Omental fat pad (tissue), 4 donors: ENCODE data around the gene FLNC. TPM values are rescaled to one million over a fixed set of nuclear protein-coding genes. Genes with fewer than 3 reads are reported as not detected.

ENCODE experiments used
- ATAC-seq: fragments of 150-250 bp; one replicate; pipeline ENCODE4 v1.9.1; 2016; ENCODE audit warnings: mild to moderate bottlenecking, moderate library complexity; ENCODE audit not compliant: low FRiP score
- DNase-seq: peaks from one replicate; pipeline ENCODE4 v3.0.0-alpha.2; 2019; ENCODE audit warnings: low spot score
- total RNA-seq, 4 donors: library from RNA; depleted of rRNA; stranded (reverse); fragments of >200 nt; gene quantifications; one replicate each; pipeline ENCODE4 v1.1.0, GENCODE V29; 2016
- TF ChIP-seq, protein P1 (sequence below), 3 donors: fragments of 450-650 bp; IDR thresholded peaks; one replicate each; pipeline ENCODE4 v1.5.1; 2016 to 2017; ENCODE audit warnings: antibody characterized with exemption in 3 of 3, mild to moderate bottlenecking in 3 of 3, moderate library complexity in 2 of 3

The FLNC gene, protein sequence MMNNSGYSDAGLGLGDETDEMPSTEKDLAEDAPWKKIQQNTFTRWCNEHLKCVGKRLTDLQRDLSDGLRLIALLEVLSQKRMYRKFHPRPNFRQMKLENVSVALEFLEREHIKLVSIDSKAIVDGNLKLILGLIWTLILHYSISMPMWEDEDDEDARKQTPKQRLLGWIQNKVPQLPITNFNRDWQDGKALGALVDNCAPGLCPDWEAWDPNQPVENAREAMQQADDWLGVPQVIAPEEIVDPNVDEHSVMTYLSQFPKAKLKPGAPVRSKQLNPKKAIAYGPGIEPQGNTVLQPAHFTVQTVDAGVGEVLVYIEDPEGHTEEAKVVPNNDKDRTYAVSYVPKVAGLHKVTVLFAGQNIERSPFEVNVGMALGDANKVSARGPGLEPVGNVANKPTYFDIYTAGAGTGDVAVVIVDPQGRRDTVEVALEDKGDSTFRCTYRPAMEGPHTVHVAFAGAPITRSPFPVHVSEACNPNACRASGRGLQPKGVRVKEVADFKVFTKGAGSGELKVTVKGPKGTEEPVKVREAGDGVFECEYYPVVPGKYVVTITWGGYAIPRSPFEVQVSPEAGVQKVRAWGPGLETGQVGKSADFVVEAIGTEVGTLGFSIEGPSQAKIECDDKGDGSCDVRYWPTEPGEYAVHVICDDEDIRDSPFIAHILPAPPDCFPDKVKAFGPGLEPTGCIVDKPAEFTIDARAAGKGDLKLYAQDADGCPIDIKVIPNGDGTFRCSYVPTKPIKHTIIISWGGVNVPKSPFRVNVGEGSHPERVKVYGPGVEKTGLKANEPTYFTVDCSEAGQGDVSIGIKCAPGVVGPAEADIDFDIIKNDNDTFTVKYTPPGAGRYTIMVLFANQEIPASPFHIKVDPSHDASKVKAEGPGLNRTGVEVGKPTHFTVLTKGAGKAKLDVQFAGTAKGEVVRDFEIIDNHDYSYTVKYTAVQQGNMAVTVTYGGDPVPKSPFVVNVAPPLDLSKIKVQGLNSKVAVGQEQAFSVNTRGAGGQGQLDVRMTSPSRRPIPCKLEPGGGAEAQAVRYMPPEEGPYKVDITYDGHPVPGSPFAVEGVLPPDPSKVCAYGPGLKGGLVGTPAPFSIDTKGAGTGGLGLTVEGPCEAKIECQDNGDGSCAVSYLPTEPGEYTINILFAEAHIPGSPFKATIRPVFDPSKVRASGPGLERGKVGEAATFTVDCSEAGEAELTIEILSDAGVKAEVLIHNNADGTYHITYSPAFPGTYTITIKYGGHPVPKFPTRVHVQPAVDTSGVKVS (N-terminal part only)
- total RNA-seq: 100 to 1,000 TPM in 1 of 4 donors, 10 to 100 TPM in 2, 1 to 10 TPM in 1; 7.7 to 140 (median 25.5) TPM

DNA sequence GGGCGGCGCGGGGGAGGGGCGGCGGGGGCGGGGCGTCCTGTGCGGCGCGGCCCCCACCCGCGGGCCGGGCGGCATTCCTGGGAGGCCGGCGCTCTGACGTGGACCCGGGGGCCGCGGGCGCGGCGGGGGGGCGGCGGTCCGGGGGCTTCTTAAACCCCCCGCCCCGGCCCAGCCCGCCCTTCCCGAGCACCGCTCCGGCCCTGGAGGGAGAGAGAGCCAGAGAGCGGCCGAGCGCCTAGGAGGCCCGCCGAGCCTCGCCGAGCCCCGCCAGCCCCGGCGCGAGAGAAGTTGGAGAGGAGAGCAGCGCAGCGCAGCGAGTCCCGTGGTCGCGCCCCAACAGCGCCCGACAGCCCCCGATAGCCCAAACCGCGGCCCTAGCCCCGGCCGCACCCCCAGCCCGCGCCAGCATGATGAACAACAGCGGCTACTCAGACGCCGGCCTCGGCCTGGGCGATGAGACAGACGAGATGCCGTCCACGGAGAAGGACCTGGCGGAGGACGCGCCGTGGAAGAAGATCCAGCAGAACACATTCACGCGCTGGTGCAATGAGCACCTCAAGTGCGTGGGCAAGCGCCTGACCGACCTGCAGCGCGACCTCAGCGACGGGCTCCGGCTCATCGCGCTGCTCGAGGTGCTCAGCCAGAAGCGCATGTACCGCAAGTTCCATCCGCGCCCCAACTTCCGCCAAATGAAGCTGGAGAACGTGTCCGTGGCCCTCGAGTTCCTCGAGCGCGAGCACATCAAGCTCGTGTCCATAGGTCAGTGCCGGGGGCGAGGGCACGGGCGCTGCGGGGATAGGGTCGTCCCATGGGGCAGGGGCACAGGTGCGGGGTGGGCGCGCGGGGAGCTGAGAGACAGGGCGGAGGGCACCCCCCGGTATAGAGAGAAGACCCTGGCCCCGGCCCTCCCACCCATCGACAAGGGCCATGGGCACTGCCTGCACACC lies at the start of gene FLNC:
TSS of gene FLNC (plus strand) at position 176 of the 947 bp plus-strand sequence. CDS start at position 408, 232 bp downstream.
- DNase-seq (no peak), ATAC-seq (peak; percentile 25)
- TF ChIP-seq, protein P1, sequence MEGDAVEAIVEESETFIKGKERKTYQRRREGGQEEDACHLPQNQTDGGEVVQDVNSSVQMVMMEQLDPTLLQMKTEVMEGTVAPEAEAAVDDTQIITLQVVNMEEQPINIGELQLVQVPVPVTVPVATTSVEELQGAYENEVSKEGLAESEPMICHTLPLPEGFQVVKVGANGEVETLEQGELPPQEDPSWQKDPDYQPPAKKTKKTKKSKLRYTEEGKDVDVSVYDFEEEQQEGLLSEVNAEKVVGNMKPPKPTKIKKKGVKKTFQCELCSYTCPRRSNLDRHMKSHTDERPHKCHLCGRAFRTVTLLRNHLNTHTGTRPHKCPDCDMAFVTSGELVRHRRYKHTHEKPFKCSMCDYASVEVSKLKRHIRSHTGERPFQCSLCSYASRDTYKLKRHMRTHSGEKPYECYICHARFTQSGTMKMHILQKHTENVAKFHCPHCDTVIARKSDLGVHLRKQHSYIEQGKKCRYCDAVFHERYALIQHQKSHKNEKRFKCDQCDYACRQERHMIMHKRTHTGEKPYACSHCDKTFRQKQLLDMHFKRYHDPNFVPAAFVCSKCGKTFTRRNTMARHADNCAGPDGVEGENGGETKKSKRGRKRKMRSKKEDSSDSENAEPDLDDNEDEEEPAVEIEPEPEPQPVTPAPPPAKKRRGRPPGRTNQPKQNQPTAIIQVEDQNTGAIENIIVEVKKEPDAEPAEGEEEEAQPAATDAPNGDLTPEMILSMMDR (IDR thresholded peaks at IDR 0.05): no peak

DNA sequence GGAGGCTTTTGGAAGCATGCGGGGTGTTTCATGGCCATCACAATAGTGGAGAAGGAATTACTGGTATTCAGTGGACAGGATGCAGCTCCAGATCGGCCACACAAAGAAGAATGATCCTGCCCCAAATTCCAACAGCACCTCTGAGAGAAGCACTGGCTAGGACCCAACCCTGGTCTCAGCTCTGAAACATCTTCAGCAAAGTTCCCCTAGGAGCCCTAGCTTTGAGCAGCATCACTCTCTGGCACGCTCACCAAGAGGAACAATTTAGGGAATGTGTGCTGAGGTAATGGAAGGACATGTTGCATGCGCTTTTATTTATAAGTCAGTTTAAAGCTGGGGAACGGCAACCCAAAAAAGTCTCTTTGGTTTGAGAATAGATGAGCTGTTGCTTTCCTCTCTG lies 49.1 kb upstream of the FLNC start:
- ATAC-seq: no peak
- TF ChIP-seq, protein P1 (IDR thresholded peaks at IDR 0.05): no peak
- no peak for DNase-seq

DNA sequence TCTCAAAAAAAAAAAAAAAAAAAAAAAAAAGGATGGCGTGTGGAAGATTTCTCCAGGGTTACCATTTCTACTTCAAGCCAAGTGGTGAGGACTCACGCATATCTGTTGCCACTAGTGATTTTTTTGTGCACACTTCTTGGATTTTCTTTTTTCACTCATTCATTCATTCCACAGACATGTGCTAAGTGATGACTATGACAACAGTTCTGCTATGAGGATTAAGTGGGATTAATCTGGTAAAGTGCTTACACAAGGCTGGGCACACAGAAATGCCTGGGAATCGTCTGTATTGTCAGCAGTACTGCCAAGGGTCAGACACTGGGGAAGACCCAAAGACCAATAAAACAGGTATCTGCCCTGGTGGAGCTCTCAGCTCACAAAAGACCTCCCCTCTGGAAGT lies 48.4 kb upstream of the FLNC start:
- TF ChIP-seq, protein P1 (IDR thresholded peaks at IDR 0.05): no peak
- no peak for DNase-seq
- no peak for ATAC-seq

DNA sequence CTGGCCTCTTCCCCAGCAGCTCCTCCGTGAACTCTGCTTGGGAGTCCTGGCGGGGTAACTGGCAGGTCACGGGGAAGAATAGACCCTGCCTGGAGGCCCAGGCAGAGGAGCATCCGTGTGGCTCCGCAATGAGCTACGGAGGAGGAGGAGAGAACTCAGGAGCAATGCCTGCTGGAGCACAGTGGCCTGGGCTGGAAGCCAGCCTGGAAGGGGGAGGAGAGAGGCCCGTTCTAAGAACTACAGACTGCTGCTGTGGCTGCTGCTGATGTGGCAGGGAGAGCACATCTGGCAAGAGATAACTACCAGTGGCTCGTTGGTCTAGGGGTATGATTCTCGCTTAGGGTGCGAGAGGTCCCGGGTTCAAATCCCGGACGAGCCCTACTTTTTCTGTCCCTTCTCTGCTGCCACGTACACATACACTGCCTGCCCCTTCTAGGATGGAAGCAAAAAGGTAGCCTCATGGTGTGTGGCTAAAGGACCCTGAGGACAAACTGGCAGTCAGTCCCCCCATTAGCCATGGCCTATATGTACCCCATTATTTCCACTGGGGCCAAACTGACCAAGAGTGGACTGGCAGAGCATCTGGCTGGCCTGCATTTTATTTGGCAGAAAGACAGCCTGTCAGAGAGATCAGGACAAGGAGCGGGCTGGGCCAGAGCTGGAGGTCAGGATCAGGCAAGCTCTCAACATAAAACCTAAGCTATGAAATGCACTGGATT lies 46.9 kb upstream of the FLNC start:
- TF ChIP-seq, protein P1 (IDR thresholded peaks at IDR 0.05): no peak
- DNase-seq: no peak
- ATAC-seq: no peak

DNA sequence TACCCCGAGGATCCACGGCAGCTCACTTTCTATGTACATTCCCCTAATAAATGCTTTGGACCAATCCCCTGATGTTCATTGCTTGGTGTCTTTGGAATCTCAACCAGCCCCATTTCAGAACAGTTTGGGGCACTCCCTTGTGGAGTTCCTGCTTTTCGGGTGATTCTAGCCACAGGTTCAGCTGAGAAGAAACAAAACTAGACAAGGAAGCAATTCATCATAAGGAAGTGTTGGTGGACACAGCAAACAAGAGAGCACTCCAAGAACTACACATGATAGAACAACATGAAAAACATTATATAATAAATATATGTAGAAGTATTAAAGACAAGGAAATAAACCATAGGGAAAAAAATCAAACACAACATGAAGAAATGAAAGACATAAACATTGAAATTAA lies 44.5 kb upstream of the FLNC start:
- no peak for ATAC-seq
- DNase-seq: no peak
- TF ChIP-seq, protein P1 (IDR thresholded peaks at IDR 0.05): no peak
